ENCODE results near the gene PLAA.

DNA sequence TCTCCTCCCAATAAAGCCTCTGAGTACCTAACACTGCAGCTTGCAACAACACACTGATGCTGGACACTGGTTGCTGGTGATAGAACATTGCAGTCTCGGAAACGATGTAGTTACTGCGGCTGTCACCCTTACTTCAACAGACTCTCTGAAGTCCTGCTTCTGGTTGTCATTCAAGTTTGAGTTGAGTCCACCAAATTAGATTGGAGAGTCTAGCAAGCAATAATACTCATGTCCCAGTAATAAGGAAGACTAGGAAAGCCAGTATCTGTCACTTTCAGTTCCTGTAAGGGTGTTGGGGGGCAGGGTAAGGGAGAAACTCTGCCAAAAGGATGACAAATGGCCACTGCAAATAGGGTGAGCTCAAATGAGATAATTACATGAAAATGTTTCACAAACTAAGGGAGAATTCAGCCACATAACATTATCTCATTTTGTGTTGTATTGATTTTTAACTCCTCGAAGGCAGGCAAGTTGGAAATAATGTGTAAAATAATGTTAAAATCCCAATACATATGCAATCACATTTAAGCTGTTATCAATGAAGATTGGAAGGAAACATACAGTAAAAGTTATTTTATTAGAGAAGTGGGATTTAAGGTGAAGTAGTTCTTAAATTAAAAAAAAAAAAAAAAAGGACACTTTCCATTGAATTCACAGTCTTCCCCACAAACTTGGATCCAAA is 8.3 kb upstream of the PLAA start:
- TF ChIP-seq EZH2 (IDR thresholded peaks at IDR 0.05; ENCODE audit: insufficient read depth, poor library complexity, severe bottlenecking) (no peak), EZH2phosphoT487 (IDR thresholded peaks at IDR 0.05; ENCODE audit: insufficient read depth, low read depth) (no peak)
